Mammary epithelial cell (primary cell): ENCODE results near the gene DENND2D.

ENCODE experiments used
- EZH2 ChIP-seq: IDR thresholded peaks from 2 replicates; pipeline ENCODE4 v1.6.1; 2012; ENCODE audit warnings: low read length, inconsistent platforms, borderline replicate concordance
- TF ChIP-seq, protein P1 (sequence below), 2 donors: IDR thresholded peaks in 1 of 2; conservative IDR thresholded peaks in 1 of 2; 2 replicates each; pipeline ENCODE4 v1.5.1; 2011 to 2012; ENCODE audit warnings: inconsistent platforms in 2 of 2, low read length in 2 of 2, mild to moderate bottlenecking in 2 of 2, control low read depth in 1 of 2, low read depth in 1 of 2; ENCODE audit not compliant: insufficient read depth in 1 of 2; ENCODE audit errors: extremely low read depth in 1 of 2

DNA sequence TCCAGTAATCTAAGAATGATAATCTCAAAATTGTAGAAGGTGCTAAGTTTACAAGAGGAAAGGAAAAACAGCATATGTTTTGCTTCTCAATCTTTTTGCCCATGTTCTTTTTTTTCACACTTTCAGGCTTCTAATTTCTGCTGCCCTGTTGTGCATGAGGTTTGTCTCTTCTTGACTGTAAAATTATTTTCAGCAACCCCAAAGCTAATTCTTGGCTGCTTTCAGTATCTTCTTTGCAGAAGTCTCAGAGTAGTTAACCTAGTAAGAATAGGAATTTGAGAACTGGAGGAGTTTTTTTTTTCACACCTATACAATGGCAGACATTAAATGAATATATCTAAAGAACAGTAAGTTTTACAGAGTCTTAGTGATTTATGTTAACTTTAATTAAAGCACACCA, 26.4 kb downstream of the DENND2D start:
- TF ChIP-seq, protein P1, sequence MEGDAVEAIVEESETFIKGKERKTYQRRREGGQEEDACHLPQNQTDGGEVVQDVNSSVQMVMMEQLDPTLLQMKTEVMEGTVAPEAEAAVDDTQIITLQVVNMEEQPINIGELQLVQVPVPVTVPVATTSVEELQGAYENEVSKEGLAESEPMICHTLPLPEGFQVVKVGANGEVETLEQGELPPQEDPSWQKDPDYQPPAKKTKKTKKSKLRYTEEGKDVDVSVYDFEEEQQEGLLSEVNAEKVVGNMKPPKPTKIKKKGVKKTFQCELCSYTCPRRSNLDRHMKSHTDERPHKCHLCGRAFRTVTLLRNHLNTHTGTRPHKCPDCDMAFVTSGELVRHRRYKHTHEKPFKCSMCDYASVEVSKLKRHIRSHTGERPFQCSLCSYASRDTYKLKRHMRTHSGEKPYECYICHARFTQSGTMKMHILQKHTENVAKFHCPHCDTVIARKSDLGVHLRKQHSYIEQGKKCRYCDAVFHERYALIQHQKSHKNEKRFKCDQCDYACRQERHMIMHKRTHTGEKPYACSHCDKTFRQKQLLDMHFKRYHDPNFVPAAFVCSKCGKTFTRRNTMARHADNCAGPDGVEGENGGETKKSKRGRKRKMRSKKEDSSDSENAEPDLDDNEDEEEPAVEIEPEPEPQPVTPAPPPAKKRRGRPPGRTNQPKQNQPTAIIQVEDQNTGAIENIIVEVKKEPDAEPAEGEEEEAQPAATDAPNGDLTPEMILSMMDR (conservative IDR thresholded peaks at IDR 0.05 in 1 of 2, IDR thresholded peaks at IDR 0.05 in 1 of 2; ENCODE audit: extremely low read depth in 1 of 2, insufficient read depth in 1 of 2, low read depth in 1 of 2, low read length in 2 of 2): no peak
- TF ChIP-seq EZH2: no peak
